ENCODE results near the gene SREBF2.

The SREBF2 gene

DNA sequence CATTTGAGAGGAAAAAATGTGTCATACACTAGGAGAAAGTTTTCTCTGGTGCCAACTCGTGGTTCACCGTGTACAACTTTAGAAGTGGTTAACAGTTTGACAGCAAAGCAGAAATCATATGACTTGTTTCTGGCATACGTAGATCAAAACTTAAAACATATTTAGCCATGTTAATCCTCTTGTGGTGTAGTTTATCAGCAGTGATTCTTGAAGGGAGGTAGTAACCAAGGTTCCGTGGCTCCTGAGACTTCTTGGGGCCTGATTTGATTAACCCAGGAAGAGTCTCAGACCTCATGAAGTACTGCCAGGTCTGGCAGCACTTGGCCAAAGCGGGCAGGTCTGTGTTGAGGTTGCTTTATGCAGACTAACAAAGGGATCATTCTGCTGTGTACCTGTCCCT, 40.5 kb downstream of the SREBF2 start:
- H3K4me1 Mint-ChIP-seq, result no peaks in the 10 kb centered on the region
- peak overlapping the region; percentile 83 for H3K27ac Mint-ChIP-seq
- TF ChIP-seq, protein P1, sequence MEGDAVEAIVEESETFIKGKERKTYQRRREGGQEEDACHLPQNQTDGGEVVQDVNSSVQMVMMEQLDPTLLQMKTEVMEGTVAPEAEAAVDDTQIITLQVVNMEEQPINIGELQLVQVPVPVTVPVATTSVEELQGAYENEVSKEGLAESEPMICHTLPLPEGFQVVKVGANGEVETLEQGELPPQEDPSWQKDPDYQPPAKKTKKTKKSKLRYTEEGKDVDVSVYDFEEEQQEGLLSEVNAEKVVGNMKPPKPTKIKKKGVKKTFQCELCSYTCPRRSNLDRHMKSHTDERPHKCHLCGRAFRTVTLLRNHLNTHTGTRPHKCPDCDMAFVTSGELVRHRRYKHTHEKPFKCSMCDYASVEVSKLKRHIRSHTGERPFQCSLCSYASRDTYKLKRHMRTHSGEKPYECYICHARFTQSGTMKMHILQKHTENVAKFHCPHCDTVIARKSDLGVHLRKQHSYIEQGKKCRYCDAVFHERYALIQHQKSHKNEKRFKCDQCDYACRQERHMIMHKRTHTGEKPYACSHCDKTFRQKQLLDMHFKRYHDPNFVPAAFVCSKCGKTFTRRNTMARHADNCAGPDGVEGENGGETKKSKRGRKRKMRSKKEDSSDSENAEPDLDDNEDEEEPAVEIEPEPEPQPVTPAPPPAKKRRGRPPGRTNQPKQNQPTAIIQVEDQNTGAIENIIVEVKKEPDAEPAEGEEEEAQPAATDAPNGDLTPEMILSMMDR (IDR thresholded peaks at IDR 0.05), result no peak
- no peaks in the 10 kb centered on the region for H3K9me3 Mint-ChIP-seq
- peaks cover 3% of the 10 kb centered on the region for H3K27me3 Mint-ChIP-seq (ENCODE audit: low read depth, poor library complexity)
- peaks cover 77% of the 10 kb centered on the region for H3K36me3 Mint-ChIP-seq (ENCODE audit: low read depth)
- DNase-seq, result no peak
- H3K4me3 Mint-ChIP-seq, result no peak overlapping the region

DNA sequence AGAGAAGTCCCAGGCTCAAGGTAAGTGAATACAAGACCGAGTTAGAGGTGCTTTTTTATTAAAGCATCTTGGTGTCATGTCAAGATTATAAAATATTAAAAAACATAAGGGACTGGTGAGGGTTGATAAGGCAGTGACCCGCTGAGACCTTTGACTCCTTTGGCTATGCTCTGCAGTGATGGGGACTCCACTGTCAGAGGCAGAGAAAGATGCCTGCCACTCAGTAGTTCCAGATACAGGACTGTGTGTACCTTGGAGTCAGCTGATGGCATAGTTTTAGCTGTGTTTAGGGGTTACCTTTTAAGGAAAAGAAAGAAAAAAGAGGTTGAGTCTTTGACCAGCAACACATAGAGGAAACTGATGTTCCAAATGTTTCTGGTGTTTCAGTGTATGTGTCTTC, 41.2 kb downstream of the SREBF2 start:
- Mint-ChIP-seq H3K36me3 (ENCODE audit: low read depth) (peaks cover 70% of the 10 kb centered on the region), H3K9me3 (no peaks in the 10 kb centered on the region), H3K27me3 (ENCODE audit: low read depth, poor library complexity) (peaks cover 3% of the 10 kb centered on the region), H3K27ac (no peak overlapping the region), H3K4me1 (no peaks in the 10 kb centered on the region), H3K4me3 (no peak overlapping the region)
- TF ChIP-seq, protein P1 (IDR thresholded peaks at IDR 0.05), result no peak
- no peak for DNase-seq

DNA sequence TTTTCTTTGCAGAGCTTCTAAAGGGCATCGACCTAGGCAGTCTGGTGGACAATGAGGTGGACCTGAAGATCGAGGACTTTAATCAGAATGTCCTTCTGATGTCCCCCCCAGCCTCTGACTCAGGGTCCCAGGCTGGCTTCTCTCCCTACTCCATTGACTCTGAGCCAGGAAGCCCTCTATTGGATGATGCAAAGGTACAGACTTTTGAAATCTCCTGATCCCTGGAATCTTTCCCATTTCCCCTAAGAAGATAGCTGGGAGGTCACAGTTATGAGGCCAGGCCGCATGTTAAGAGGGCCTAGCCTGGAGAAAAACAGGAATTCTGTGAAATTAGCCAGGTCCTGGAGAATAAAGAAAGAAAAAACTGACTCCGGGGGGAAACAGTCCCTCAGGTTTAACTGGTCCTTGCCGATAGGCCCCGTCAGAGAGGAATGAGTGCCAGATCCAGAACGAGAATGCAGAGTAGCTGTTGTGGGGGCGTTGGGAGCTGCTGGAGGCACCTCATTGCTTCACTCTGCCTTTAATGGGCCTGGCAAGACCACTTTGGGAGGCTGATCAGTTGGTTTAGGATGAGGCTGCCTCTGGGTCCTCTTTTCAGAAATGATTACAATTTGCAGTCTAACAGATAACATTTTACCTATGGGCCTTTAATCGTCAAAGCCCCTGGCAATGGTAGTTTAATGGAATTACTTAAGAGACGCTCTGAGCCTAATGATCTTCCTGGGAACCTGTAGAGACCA, 42.8 kb downstream of the SREBF2 start:
- TF ChIP-seq, protein P1 (IDR thresholded peaks at IDR 0.05), result no peak
- H3K4me1 Mint-ChIP-seq, result no peaks in the 10 kb centered on the region
- no peak overlapping the region for H3K4me3 Mint-ChIP-seq
- no peak for DNase-seq
- peak overlapping the region; percentile 81 for H3K27ac Mint-ChIP-seq
- peaks cover 67% of the 10 kb centered on the region for H3K36me3 Mint-ChIP-seq (ENCODE audit: low read depth)
- peaks cover 3% of the 10 kb centered on the region for H3K27me3 Mint-ChIP-seq (ENCODE audit: low read depth, poor library complexity)
- no peaks in the 10 kb centered on the region for H3K9me3 Mint-ChIP-seq

DNA sequence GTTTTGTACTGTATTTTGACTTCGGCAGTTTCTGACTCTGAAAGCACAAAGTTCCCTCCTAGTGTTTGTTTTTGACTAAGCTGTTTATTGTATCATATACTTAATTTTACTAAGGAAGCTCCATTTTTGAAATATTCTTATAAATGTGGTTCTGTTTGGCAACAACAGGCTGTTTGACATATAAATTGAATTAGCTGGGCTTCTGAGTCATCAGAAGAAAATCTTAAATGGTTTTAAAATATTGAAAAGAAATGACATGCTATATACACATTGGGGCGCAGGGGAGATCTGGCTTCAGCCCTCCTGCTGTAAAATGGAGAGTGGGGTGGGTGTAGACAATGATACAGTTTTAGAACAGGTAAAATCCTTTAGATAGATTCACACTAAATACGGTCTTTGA, 43.4 kb downstream of the SREBF2 start:
- Mint-ChIP-seq H3K36me3 (ENCODE audit: low read depth) (peaks cover 65% of the 10 kb centered on the region), H3K27me3 (ENCODE audit: low read depth, poor library complexity) (no peaks in the 10 kb centered on the region), H3K27ac (no peak overlapping the region), H3K4me1 (no peaks in the 10 kb centered on the region), H3K9me3 (no peaks in the 10 kb centered on the region), H3K4me3 (no peak overlapping the region)
- TF ChIP-seq, protein P1 (IDR thresholded peaks at IDR 0.05), result no peak
- DNase-seq, result no peak

DNA sequence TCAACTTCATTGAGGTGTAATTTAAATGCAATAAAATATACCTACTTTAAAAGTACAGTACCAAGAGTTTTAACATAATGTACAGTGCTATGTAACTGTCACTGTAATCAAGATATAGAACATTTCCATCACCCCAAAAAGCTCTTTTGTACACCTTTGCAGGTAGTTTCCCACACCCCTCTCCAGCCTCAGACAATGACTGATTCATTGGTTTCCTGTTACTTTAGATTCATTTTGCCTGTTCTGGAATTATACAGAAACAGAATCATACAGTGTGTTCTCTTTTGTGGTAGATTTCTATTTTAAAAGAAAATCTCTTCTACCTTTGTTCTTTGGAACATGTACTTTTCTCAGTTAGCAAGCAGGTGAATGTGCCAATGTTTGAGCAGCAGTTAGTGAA, 43.8 kb downstream of the SREBF2 start:
- Mint-ChIP-seq H3K9me3 (no peaks in the 10 kb centered on the region), H3K4me1 (no peaks in the 10 kb centered on the region), H3K27ac (no peak overlapping the region), H3K36me3 (ENCODE audit: low read depth) (peaks cover 67% of the 10 kb centered on the region), H3K4me3 (no peak overlapping the region), H3K27me3 (ENCODE audit: low read depth, poor library complexity) (no peaks in the 10 kb centered on the region)
- TF ChIP-seq, protein P1 (IDR thresholded peaks at IDR 0.05), result no peak
- DNase-seq, result no peak

DNA sequence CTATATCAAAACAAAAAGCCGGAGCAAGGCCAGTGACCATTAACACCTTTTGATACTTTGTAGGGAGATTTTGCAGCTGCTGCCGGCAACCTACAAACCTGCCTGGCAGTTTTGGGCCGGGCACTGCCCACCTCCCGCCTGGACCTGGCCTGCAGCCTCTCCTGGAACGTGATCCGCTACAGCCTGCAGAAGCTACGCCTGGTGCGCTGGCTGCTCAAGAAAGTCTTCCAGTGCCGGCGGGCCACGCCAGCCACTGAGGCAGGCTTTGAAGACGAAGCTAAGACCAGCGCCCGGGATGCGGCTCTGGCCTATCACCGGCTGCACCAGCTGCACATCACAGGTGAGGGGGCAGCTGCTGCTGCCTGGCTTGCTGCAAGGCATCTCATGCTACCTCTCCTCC, 47.7 kb downstream of the SREBF2 start:
- Mint-ChIP-seq H3K27ac (no peak overlapping the region), H3K27me3 (ENCODE audit: low read depth, poor library complexity) (no peaks in the 10 kb centered on the region), H3K36me3 (ENCODE audit: low read depth) (peaks cover 78% of the 10 kb centered on the region), H3K4me3 (no peak overlapping the region), H3K9me3 (no peaks in the 10 kb centered on the region), H3K4me1 (no peaks in the 10 kb centered on the region)
- TF ChIP-seq, protein P1 (IDR thresholded peaks at IDR 0.05), result no peak
- no peak for DNase-seq
